GM10266 (cell line): ENCODE results near the gene TSPAN9.

Experiments used
- DNase-seq: peaks from one replicate; pipeline ENCODE4 v3.0.0; 2012; ENCODE audit errors: extremely low spot score
- TF ChIP-seq, protein P1 (sequence below): IDR thresholded peaks from 2 replicates; pipeline ENCODE4 v1.5.1; 2012; ENCODE audit warnings: mild to moderate bottlenecking, low read depth; ENCODE audit not compliant: control insufficient read depth, insufficient read depth; ENCODE audit errors: missing control alignments

TSPAN9 gene

DNA sequence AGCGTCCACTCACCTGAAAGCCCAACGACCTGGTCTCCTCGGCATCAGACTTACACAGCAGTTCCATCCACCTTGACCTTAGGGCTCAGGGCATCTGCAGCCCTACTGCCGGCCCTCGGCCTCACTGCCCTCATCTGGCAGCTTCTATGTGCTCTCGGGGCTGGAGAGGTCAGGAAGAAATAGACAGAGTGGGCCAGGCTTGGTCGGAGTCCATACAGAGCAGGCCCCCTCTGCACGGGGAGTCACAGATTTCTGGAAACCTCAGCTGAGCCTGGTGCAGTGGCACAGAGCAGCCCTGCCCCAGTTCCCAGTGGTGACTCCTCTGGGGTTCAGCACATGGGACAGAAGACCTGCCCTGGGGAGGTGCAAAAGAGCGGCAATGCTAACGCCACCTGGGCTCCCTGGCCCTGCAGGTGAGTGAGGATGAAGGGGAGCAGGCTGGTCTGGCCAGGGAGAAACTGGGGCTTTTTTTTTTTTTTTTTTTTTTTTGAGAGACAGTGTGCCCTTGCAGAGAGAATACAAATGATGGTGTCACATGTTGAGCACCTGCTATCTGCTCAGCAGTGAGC lies 223.7 kb downstream of the TSPAN9 start:
- TF ChIP-seq, protein P1, sequence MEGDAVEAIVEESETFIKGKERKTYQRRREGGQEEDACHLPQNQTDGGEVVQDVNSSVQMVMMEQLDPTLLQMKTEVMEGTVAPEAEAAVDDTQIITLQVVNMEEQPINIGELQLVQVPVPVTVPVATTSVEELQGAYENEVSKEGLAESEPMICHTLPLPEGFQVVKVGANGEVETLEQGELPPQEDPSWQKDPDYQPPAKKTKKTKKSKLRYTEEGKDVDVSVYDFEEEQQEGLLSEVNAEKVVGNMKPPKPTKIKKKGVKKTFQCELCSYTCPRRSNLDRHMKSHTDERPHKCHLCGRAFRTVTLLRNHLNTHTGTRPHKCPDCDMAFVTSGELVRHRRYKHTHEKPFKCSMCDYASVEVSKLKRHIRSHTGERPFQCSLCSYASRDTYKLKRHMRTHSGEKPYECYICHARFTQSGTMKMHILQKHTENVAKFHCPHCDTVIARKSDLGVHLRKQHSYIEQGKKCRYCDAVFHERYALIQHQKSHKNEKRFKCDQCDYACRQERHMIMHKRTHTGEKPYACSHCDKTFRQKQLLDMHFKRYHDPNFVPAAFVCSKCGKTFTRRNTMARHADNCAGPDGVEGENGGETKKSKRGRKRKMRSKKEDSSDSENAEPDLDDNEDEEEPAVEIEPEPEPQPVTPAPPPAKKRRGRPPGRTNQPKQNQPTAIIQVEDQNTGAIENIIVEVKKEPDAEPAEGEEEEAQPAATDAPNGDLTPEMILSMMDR: no peak
- no peak for DNase-seq

DNA sequence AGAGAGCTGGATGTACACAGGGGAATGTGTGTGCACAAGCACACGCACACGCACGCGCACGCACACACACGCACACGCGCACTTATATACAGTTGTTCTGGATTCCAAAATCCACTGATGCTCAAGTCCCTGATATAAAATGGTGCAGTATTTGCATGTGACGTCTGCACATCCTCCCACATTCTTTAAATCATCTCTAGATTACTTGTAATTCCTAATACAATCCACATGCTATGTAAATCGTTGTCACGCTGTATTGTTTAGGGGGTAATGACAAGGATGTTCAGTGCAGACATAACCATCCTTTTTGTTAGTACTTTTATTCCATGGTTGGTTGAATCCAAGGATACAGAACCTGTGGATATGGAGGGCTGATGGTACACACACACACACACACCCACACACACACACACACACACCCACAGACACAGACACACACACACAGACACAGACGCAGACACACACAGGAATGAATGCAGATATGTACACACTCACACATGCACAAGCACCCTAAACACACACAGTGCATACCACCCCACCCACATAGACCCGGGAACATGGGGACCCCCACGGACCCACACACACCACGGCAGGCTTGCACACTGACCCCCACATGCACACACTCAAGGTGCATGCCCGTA lies 225.3 kb downstream of the TSPAN9 start:
- TF ChIP-seq, protein P1: no peak
- no peak for DNase-seq

DNA sequence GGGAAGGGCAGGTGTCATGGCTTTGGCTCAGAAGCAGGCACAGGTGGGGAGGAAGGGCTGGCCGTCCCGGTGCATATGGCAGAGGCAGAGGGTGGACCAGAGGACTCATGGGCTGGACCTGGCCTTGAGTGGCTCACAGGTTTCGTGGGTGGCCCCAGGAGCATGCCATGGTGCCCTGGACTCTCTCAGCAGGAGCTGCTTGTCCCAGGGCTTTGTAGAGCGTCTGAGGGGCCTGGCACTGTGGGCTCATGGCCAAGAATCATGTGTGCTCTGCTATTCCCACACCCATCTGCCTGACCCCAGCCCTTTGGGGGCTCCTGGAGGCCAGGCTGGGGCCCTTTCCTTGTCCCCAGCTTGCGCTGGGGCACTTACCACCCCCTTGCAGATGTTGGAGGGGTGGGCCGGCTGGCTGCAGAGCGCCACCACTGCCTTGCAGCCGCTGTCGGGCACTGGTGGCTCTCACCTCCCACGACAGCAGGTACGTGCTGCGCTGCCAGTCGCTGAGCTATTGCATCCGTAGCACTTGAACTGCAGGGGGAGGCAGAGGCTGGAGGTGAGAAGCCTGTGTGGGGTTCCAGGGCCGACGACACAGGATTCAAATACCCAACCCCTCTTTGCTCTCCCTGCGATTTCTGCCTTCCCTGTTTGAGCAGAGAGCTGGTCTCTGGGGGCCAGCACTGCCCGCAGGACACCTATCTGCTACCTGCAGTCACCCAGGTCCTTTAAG lies 226.4 kb downstream of the TSPAN9 start:
- no peak for DNase-seq
- TF ChIP-seq, protein P1: no peak

DNA sequence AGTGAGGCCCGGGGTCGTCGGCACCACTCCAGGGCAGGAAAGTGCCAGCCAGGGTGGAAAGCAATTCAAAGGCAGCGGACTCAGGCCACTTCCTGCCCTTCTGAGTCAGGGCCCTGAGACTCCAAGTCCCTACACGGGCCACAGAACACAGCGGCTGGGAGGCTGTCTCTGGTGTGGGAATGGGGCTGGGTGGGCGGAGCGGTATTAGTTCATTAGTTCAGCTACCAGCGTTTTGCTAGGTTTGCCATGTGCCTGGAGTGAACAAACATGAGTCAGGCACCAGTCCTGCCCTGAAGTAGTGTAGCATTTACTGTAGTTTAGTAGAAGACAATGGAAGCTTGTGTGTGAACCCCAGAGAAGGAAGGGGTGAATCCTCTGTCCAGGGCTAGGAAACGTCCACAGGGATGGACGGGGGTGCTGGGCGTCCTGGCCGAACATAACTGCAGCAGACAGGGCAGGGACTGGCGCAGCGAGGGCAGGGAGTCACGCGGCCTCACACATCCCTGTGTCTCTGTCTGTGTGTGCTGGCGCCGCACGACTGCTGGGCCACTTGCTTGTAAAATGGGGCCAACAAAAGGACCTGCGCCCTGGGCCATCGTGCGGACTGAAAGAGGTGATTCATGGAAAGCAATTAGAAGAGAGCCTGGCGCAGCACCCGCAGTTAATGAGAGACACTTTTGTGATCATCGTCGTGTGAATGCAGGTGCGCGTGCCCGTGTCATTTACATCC lies 227.4 kb downstream of the TSPAN9 start:
- DNase-seq: no peak

DNA sequence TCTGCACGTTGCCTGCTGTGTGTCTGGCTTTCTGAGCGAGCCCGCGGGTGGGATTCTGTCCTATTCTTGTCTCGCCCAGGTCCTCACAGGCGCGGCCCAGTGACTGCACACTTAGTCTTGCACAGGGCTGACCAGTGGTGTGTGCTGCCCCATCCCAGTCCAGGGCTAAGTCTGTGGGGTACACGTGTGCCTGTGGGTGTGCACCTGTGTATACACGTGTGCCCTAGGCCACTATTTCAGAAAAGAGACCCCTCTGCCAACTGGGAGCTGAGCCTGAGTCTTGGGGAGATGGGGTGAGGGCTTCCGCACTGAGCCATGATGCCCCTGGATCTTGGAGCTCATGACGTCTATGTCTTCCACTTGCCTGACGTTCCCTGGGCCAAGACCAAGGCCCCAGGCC lies 228.3 kb downstream of the TSPAN9 start:
- no peak for DNase-seq
- TF ChIP-seq, protein P1: no peak

More for the DNA sequence above, 227.4 kb downstream of the TSPAN9 start:
- TF ChIP-seq, protein P1: no peak

DNA sequence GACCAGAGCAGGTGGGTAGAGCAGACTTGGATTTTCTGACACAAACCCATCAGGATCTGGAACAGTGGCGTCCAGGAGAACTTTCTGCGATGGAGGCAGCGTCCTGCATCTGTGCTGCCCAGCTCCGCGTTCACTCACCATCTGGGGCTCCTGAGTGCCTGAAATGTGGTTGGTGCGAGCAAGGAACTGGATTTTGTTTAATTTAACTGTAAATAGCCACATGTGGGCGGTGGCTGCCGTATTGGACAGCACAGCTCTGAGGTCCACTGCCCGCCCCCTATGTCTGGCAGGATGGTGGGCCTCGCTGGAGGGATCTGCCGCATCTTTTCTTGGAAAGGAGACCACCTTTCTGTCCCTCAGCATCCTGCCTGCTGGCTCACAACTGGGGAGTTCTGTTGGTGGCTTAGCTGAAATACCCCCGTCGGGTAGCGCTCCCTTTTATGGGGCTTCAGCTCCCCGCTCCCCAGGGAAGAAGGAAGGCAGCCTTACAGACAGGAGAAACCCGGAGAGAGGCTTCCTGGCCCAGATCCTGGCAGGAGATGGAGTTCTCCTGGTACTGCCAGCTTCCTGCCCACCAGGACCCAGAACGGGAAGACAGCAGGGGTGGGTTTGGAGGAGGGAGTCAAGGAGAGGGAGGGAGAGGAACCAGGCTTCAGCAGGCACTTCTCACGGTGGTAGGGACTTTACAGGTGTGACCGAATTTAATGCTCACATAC lies 228.9 kb downstream of the TSPAN9 start:
- DNase-seq: no peak
- TF ChIP-seq, protein P1: no peak
